H1 (cell line): ENCODE results near the gene ANAPC2. TPM values are rescaled to one million over a fixed set of nuclear protein-coding genes. Genes with fewer than 3 reads are reported as not detected.

ENCODE experiments used
- CTCF ChIA-PET: fragments of 300-600 bp; sonication (Branson Sonifier 250); formaldehyde crosslinking; loops from one replicate; lab custom pipeline; 2021; ENCODE audit not compliant: partially characterized antibody; lab: Charles Lee
- POLR2A ChIA-PET: fragments of 300-600 bp; sonication (Branson Sonifier 250); formaldehyde crosslinking; loops from one replicate; lab custom pipeline; 2021; ENCODE audit warnings: inconsistent platforms; ENCODE audit not compliant: partially characterized antibody; lab: Charles Lee
- DNase-seq, 2 experiments: peaks; one replicate each; pipeline versions ENCODE4 v3.0.0 to v3.0.0-alpha.2; 2010 to 2022; ENCODE audit warnings: low spot score in 2 of 2, low read depth in 1 of 2, mixed read lengths in 1 of 2
- FAIRE-seq: peaks from 2 replicates; lab custom pipeline; 2011; peaks lifted over from hg19 to GRCh38; lab: Jason Lieb, UNC
- H2AFZ ChIP-seq: 2 replicates; pipeline ENCODE4 v1.8.1; 2012; ENCODE audit warnings: low read length, inconsistent platforms
- H2AK5ac ChIP-seq: 2 replicates; pipeline ENCODE4 v1.6.1; 2013; ENCODE audit warnings: low read depth, low read length
- H2BK120ac ChIP-seq: replicated peaks from 2 replicates; pipeline ENCODE3; 2013; ENCODE audit warnings: low read depth, low read length, inconsistent platforms
- H2BK12ac ChIP-seq: 2 replicates; pipeline ENCODE4 v1.6.1; 2013; ENCODE audit warnings: low read depth, low read length
- H2BK15ac ChIP-seq: 2 replicates; pipeline ENCODE4 v1.6.1; 2013; ENCODE audit warnings: low read length
- H2BK20ac ChIP-seq: 2 replicates; pipeline ENCODE4 v1.6.1; 2013; ENCODE audit warnings: low read length
- H2BK5ac ChIP-seq: 2 replicates; pipeline ENCODE4 v1.6.1; 2013; ENCODE audit warnings: low read depth, low read length
- H3K14ac ChIP-seq: 2 replicates; pipeline ENCODE4 v1.6.1; 2013; ENCODE audit warnings: inconsistent platforms; ENCODE audit not compliant: insufficient read length
- H3K18ac ChIP-seq: 2 replicates; pipeline ENCODE4 v1.6.1; 2013; ENCODE audit warnings: low read length; ENCODE audit errors: extremely low read depth
- H3K23ac ChIP-seq: 2 replicates; pipeline ENCODE4 v1.6.1; 2013; ENCODE audit warnings: inconsistent platforms; ENCODE audit not compliant: insufficient read length
- H3K23me2 ChIP-seq: 2 replicates; pipeline ENCODE4 v1.6.1; 2013; ENCODE audit warnings: low read depth, low read length
- H3K27ac ChIP-seq: 2 replicates; pipeline ENCODE4 v1.6.1; 2011; ENCODE audit warnings: low read depth, low read length, inconsistent platforms
- H3K27me3 ChIP-seq, 4 experiments: replicated peaks in 1 of 4; 1 replicate in 1 of 4; 2 replicates in 3 of 4; pipeline versions ENCODE4 v1.6.1 to v1.8.1; 2011 to 2013; ENCODE audit warnings: low read length in 3 of 4, mild to moderate bottlenecking in 3 of 4, inconsistent platforms in 2 of 4, mixed read lengths in 2 of 4, moderate library complexity in 1 of 4; ENCODE audit not compliant: control insufficient read depth in 3 of 4, insufficient read depth in 3 of 4; ENCODE audit errors: extremely low read depth in 1 of 4
- H3K36me3 ChIP-seq, 4 experiments: 2 replicates each; pipeline versions ENCODE4 v1.6.1 to v1.8.1; 2011 to 2013; ENCODE audit warnings: mild to moderate bottlenecking in 4 of 4, low read length in 3 of 4, moderate library complexity in 2 of 4, control low read depth in 1 of 4, inconsistent platforms in 1 of 4; ENCODE audit not compliant: insufficient read depth in 4 of 4, control insufficient read depth in 2 of 4
- H3K4ac ChIP-seq: replicated peaks from 2 replicates; pipeline ENCODE3; 2013; ENCODE audit warnings: low read length, low read depth, mixed read lengths, inconsistent platforms; ENCODE audit not compliant: insufficient read length
- H3K4me1 ChIP-seq, 4 experiments: replicated peaks in 1 of 4; 1 replicate in 1 of 4; 2 replicates in 3 of 4; pipeline versions ENCODE4 v1.6.1 to v1.8.1; 2011 to 2013; ENCODE audit warnings: low read length in 3 of 4, inconsistent platforms in 2 of 4, mixed read lengths in 1 of 4; ENCODE audit not compliant: insufficient read depth in 4 of 4, control insufficient read depth in 3 of 4
- H3K4me2 ChIP-seq, 2 experiments: 2 replicates each; pipeline versions ENCODE4 v1.6.1 to v1.8.1; 2011 to 2013; ENCODE audit warnings: low read depth in 2 of 2, low read length in 2 of 2, control low read depth in 1 of 2, inconsistent platforms in 1 of 2, mild to moderate bottlenecking in 1 of 2; ENCODE audit not compliant: insufficient read depth in 1 of 2
- H3K4me3 ChIP-seq, 4 experiments: fragments of 200-600, 300-600 bp in 1 of 4; sonication (generic), shearing (Covaris generic), sonication (Bioruptor Twin) in 1 of 4; 2 replicates each; pipeline versions ENCODE4 v1.5.1 to v1.8.1; 2011 to 2016; ENCODE audit warnings: low read length in 4 of 4, low read depth in 3 of 4, control low read depth in 2 of 4, inconsistent platforms in 2 of 4, mild to moderate bottlenecking in 2 of 4, mixed read lengths in 1 of 4, moderate library complexity in 1 of 4; ENCODE audit not compliant: insufficient read depth in 2 of 4; ENCODE audit errors: extremely low read depth in 1 of 4
- H3K56ac ChIP-seq: replicated peaks from 2 replicates; pipeline ENCODE3; 2013; ENCODE audit warnings: low read depth, mild to moderate bottlenecking, mixed read lengths, low read length, inconsistent platforms; ENCODE audit not compliant: insufficient read length
- H3K79me1 ChIP-seq: 2 replicates; pipeline ENCODE4 v1.6.1; 2013; ENCODE audit warnings: low read depth, low read length, control low read depth
- H3K79me2 ChIP-seq, 2 experiments: 2 replicates each; pipeline versions ENCODE4 v1.6.1 to v1.8.1; 2012 to 2013; ENCODE audit warnings: low read length in 2 of 2, mild to moderate bottlenecking in 2 of 2, inconsistent platforms in 1 of 2; ENCODE audit not compliant: insufficient read depth in 2 of 2, control insufficient read depth in 1 of 2
- H3K9ac ChIP-seq, 4 experiments: replicated peaks in 1 of 4; 1 replicate in 1 of 4; 2 replicates in 3 of 4; pipeline versions ENCODE4 v1.6.1 to v1.8.1; 2011 to 2013; ENCODE audit warnings: low read depth in 3 of 4, low read length in 3 of 4, control low read depth in 2 of 4, mild to moderate bottlenecking in 2 of 4, moderate library complexity in 2 of 4, inconsistent platforms in 1 of 4; ENCODE audit errors: extremely low read depth in 1 of 4
- H3K9me3 ChIP-seq, 2 experiments: 2 replicates each; pipeline versions ENCODE4 v1.6.1 to v1.8.1; 2012 to 2013; ENCODE audit warnings: mild to moderate bottlenecking in 2 of 2, moderate library complexity in 2 of 2, control low read depth in 1 of 2, inconsistent platforms in 1 of 2, low read depth in 1 of 2, low read length in 1 of 2, mixed read lengths in 1 of 2; ENCODE audit not compliant: insufficient read depth in 2 of 2
- H4K20me1 ChIP-seq, 2 experiments: replicated peaks in 1 of 2; 2 replicates each; pipeline versions ENCODE3 to v1.8.1; 2011 to 2013; ENCODE audit warnings: inconsistent platforms in 2 of 2, low read length in 2 of 2, mild to moderate bottlenecking in 1 of 2; ENCODE audit not compliant: insufficient read depth in 2 of 2, control insufficient read depth in 1 of 2
- H4K5ac ChIP-seq: 2 replicates; pipeline ENCODE4 v1.6.1; 2013; ENCODE audit warnings: low read length, low read depth, mixed read lengths, inconsistent platforms; ENCODE audit not compliant: insufficient read length
- H4K8ac ChIP-seq: 2 replicates; pipeline ENCODE4 v1.8.0; 2013; ENCODE audit warnings: mild to moderate bottlenecking, moderate library complexity, low read length, inconsistent platforms; ENCODE audit not compliant: insufficient read depth; ENCODE audit errors: extremely low read depth
- H4K91ac ChIP-seq: replicated peaks from 2 replicates; pipeline ENCODE3; 2013; ENCODE audit warnings: low read length, mixed read lengths, inconsistent platforms; ENCODE audit not compliant: insufficient read length
- BACH1 ChIP-seq: IDR thresholded peaks from 2 replicates; pipeline ENCODE4 v1.6.1; 2012; ENCODE audit warnings: low read length, improper control_type of control experiment
- BCL11A ChIP-seq, 2 experiments: IDR thresholded peaks; one replicate each; pipeline ENCODE4 v1.6.1; 2011; ENCODE audit warnings: low read depth in 2 of 2, low read length in 2 of 2, mild to moderate bottlenecking in 2 of 2
- CEBPB ChIP-seq: IDR thresholded peaks from 2 replicates; pipeline ENCODE4 v1.6.1; 2012; ENCODE audit warnings: low read depth, low read length
- NRF1 ChIP-seq: IDR thresholded peaks from 2 replicates; pipeline ENCODE4 v1.6.1; 2011; ENCODE audit warnings: mild to moderate bottlenecking, low read depth, low read length, improper control_type of control experiment
- RAD21 ChIP-seq, 2 experiments: IDR thresholded peaks in 1 of 2; conservative IDR thresholded peaks in 1 of 2; 2 replicates each; pipeline ENCODE4 v1.6.1; 2011; ENCODE audit warnings: low read depth in 2 of 2, low read length in 2 of 2, improper control_type of control experiment in 1 of 2, inconsistent platforms in 1 of 2, mild to moderate bottlenecking in 1 of 2, moderate library complexity in 1 of 2
- SP1 ChIP-seq: IDR thresholded peaks from 2 replicates; pipeline ENCODE4 v1.6.1; 2011; ENCODE audit warnings: low read depth, low read length
- USF2 ChIP-seq: IDR thresholded peaks from 2 replicates; pipeline ENCODE4 v1.6.1; 2011; ENCODE audit warnings: low read length, improper control_type of control experiment
- ZNF274 ChIP-seq: IDR thresholded peaks from 2 replicates; pipeline ENCODE4 v1.7.0; 2012; ENCODE audit warnings: low read length, borderline replicate concordance; ENCODE audit errors: extremely low read depth
- WGBS, 2 experiments: shearing (Covaris generic) in 1 of 2; methylation state at CpG; one replicate each; pipeline versions ENCODE4 v1.1.6 to v1.1.7; 2013 to 2015; ENCODE audit warnings: low lambda C conversion rate in 2 of 2, mixed read lengths in 2 of 2, inconsistent platforms in 1 of 2, low coverage in 1 of 2, missing lambda C conversion rate in 1 of 2; ENCODE audit not compliant: insufficient replicate concordance in 2 of 2, insufficient coverage in 1 of 2, insufficient read length in 1 of 2; ENCODE audit errors: extremely low coverage in 1 of 2, missing lambda C conversion rate in 1 of 2; 5-methylcytosine and 5-hydroxymethylcytosine counted together
- polyA plus RNA-seq, 7 experiments: library from polyadenylated mRNA; depleted of rRNA in 3 of 7; stranded (reverse) in 5 of 7; unstranded in 2 of 7; fragments of >200 nt in 5 of 7; fragments of 200-250 nt in 2 of 7; gene quantifications; 1 replicate in 5 of 7; 2 replicates in 1 of 7; 4 replicates in 1 of 7; pipeline versions ENCODE4 v1.2.1 to v1.2.3, GENCODE V29; 2011 to 2013; ENCODE audit warnings: missing spikeins in 2 of 7, mixed read lengths in 2 of 7
- total RNA-seq: library from RNA; stranded (reverse); fragmentation: NEBNext Ultra II Directional; extraction: Animal tissue kit (Norgen Biotek cat#: 25700); gene quantifications from 2 replicates; pipeline ENCODE4 v1.2.1, GENCODE V29; 2021
- TF ChIP-seq, protein P1 (sequence below): IDR thresholded peaks from 2 replicates; pipeline ENCODE4 v1.6.1; 2011; ENCODE audit warnings: low read depth, mild to moderate bottlenecking, low read length; ENCODE audit not compliant: insufficient read depth

ANAPC2 gene
- total and polyA plus RNA-seq, 2 of the 8 experiments (the other 6 are each of a cell fraction or from before 2014, with no cell fraction given) = 30.2 to 37.7 TPM

DNA sequence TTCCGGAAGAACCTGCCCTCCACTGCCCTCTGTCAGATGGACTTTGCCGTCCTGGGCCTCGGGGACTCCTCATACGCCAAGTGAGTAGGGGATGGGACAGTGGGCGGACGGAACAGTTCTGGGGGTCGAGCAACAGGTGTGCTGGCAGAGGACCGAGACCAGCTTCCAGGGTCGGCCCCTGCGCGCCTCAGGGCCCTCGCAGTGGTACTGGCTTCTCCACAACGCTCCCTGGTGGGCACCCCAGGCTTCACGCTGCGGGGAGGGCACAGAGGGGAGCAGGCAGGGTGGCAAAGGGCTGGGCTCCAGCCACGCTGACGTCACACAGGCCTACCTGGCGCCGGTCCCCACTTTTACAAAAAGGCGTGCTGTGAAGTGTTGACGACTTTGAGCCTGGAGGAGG lies 24.2 kb upstream of the ANAPC2 start:
- 91% methylated on average over 17 of the region's 21 CpGs; no CpG with 5 or more reads in 1 of the 2 experiments for WGBS, 2 experiments
- Histone ChIP-seq H3K14ac (no peak overlapping the region), H2BK12ac (no peak overlapping the region), H3K23ac (no peak overlapping the region), H3K4me2 (no peak overlapping the region), H2BK120ac (no peak overlapping the region), H3K36me3 (peaks cover 0 to 22% (median 9%) of the 10 kb centered on the region in 4 experiments; a peak in 7 of 8 replicates), H3K79me2 (0 out of 4 replicates have a peak, but pooled peaks cover 0 to 1% of the 10 kb centered on the region in 2 experiments), H2BK15ac (no peak overlapping the region), H3K4ac (no peak overlapping the region), H3K23me2 (no peaks in the 10 kb centered on the region), H3K9me3 (no peaks in the 10 kb centered on the region), H3K79me1 (no peaks in the 10 kb centered on the region; the same call in 1 of the 2 replicates), H3K27me3 (no peaks in the 10 kb centered on the region), H4K20me1 (peaks cover 0 to 12% of the 10 kb centered on the region in 2 experiments), H2BK20ac (no peak overlapping the region), H3K56ac (no peak overlapping the region), H4K91ac (no peak overlapping the region), H3K9ac (no peak overlapping the region), H3K4me1 (peaks cover 0 to 5% (median 3%) of the 10 kb centered on the region in 4 experiments; a peak in 5 of 7 replicates), H2AK5ac (no peak overlapping the region), H2AFZ (no peak overlapping the region), H2BK5ac (no peak overlapping the region), H4K5ac (no peak overlapping the region), H3K4me3 (no peak overlapping the region), H3K27ac (no peak overlapping the region), H4K8ac (no peak overlapping the region), H3K18ac (no peak overlapping the region)
- FAIRE-seq (no peak), DNase-seq (no peak)
- ChIA-PET POLR2A (interaction anchor here (0.7 to 69.9 kb wide), 10 partner anchors 7 to 99 kb away, joined by 3 to 1462 read pairs (median 4); partner anchors contain the start of genes ANAPC2, CYSRT1, NELFB and RNF208), CTCF (interaction anchor here (0.9 to 4.0 kb wide), 9 partner anchors 9 to 142 kb away, joined by 3 to 31 read pairs (median 4); partner anchors contain the start of genes ANAPC2, CYSRT1, RNF208 and RNF224)
- TF ChIP-seq, protein P1, sequence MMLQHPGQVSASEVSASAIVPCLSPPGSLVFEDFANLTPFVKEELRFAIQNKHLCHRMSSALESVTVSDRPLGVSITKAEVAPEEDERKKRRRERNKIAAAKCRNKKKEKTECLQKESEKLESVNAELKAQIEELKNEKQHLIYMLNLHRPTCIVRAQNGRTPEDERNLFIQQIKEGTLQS = no peak
- TF ChIP-seq ZNF274 = no peak
- no peak for TF ChIP-seq USF2
- no peak for TF ChIP-seq BACH1
- no peak for TF ChIP-seq NRF1
- no peak for TF ChIP-seq CEBPB
- no peak for TF ChIP-seq RAD21 (IDR thresholded peaks at IDR 0.05 in 1 of 2, conservative IDR thresholded peaks at IDR 0.05 in 1 of 2; ENCODE audit: low read depth in 2 of 2, low read length in 2 of 2)
- TF ChIP-seq SP1 = no peak
- TF ChIP-seq BCL11A (IDR thresholded peaks at IDR 0.05; ENCODE audit: low read depth in 2 of 2, low read length in 2 of 2) = no peak
